Fibroblast of the conjunctiva (primary cell): Measurements from ENCODE around the gene GFM1.
"Not testable (repeated sequence)": the region's sequence is repeated elsewhere in the genome, so short reads cannot be mapped to it uniquely, and the experiment has no call there.

Experiments
- DNase-seq: peaks from one replicate; pipeline ENCODE4 v3.0.0-alpha.2; 2010; ENCODE audit warnings: low read depth

GFM1 gene

DNA sequence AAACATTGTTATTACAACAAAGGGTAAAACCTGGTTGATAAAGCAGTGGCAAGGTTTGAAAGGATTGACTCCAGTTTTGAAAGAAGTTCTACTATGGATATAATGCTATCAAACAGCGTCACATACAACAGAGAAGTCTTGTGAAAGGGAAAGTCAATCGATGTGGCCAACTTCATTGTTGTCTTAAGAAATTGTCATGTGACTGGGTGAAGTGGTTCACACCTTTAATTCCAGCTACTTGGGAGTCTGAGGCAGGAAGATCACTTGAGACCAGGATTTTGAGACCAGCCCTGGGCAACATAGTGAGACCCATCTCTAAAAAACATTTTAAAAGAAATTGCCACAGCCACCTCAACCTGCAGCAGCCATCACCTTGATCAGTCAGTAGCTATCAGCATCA lies 34.4 kb downstream of the GFM1 start:
- DNase-seq: no peak

DNA sequence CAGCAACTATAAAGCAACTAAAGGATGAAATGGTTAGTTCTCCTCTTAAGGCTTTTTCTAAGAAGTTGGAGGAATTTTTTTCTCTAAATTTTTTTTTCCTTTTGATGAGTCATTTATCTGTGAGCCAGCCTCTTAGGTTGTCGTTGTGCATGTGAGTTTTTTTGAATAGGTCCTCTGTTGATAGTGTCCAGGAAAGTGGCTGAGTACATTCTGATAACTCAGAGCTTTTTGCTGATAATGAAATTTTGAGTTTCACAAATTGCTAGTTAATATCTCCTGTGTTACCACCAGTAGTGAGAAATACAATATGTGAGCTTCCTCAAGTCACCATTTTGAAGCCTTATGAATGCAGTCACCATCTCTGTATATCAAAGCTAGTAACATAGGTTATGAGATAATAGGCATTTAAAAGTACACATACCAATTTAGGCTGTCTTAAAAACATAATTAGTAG lies 35.2 kb downstream of the GFM1 start:
- DNase-seq: no peak

DNA sequence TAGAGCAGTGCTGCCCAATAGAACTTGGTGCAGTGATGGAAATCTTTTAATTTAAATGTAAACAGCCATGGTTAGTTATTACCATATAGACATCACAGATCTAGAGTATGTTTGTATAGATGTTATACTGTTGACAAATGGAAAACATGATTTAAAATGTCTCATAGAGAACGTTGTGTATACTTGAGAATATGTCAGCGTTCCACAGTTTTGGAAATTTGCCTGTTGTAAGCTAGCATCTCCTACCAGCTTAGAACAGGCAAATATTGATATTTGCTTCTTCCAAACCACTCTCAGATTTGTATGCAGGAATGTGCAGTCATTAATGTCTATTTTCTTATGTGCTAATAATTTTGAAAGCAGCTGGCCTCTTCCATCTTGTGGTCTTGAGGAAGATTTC lies 36.5 kb downstream of the GFM1 start:
- DNase-seq: no peak

GRCh38 chr3:158683230-158683962 lies 39.1 kb downstream of the GFM1 start:
- peak; percentile 21 for DNase-seq

- no peak for DNase-seq
Observed at GRCh38 chr3:158685159-158685558, 40.8 kb downstream of the GFM1 start.

GRCh38 chr3:158693866-158694456 lies 49.6 kb downstream of the GFM1 start:
- DNase-seq: not testable (repeated sequence)

- no peak for DNase-seq
Observed at GRCh38 chr3:158696618-158697017, 52.3 kb downstream of the GFM1 start.

DNA sequence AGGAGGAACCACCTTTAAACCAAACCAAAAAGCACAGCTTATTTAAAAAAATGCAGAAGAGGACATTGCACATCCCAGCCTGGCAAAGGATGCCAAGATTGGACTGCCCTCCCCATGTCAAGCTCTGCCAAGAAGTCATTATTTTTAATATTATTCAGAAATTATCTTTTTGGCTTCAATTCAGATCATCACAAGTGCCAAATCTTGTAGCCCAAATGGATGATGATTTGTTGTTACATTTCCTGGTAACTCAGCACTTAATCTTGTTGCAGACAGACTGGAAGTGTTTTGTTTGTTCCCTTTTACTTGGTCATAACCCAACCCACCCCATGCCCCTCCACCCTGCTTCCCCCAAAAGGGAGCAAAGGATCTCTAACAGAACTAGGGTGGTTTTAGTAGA lies 56.2 kb downstream of the GFM1 start:
- DNase-seq: no peak

- DNase-seq: no peak
Observed at GRCh38 chr3:158701420-158702065, 57.2 kb downstream of the GFM1 start.

DNA sequence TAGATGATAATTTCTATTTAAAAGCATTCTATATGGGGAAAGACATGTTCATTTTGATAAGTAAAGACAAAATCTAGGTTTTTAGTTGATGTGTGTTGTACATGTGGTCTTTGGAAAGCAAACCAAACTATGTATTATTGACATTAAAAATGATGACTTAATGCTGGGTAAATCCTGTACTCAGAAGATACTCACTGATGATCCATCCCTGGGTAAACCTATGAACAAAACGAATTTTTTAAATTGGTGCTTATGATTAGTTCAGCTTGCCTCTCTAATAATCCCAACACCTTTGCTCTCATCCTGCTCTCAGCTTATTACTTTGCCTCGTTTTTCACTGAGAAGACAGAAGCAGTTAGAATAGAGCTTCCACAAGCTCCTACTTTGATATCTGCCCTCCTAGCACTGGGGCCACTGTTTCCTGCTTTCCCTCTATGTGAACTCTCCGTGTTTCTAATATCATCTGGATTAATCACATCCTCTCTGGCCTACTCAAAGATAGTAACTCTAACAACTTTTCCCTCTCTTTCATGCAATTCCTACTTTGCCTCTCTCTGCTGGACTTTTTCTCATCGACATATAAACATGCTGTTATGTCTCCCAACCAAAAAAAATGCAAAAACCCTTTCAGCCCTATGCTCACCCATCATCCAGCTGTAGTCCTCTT lies 58.6 kb downstream of the GFM1 start:
- DNase-seq: no peak

GRCh38 chr3:158703566-158703965 lies 59.2 kb downstream of the GFM1 start:
- DNase-seq: no peak

GRCh38 chr3:158709666-158710083 lies 65.3 kb downstream of the GFM1 start:
- DNase-seq: peak; percentile 82

DNA sequence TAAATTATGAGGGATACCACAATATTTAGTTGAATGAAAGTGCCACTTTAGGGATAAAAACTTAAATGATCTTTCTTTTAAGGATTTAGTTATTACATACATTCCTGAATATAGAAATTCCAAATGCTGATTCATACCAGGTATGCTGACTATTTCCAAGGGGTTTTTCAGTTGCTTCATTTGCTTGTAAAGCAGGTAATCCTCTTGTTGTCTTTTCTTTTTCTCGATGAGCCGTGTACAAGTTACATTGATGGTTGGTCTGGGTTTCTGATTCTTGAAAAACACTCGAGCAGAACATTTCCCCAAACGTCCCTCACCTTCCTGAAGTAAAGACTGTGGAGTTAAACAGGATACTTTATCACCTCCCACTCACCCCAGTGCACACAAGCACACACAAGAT lies 66.3 kb downstream of the GFM1 start:
- no peak for DNase-seq

DNA sequence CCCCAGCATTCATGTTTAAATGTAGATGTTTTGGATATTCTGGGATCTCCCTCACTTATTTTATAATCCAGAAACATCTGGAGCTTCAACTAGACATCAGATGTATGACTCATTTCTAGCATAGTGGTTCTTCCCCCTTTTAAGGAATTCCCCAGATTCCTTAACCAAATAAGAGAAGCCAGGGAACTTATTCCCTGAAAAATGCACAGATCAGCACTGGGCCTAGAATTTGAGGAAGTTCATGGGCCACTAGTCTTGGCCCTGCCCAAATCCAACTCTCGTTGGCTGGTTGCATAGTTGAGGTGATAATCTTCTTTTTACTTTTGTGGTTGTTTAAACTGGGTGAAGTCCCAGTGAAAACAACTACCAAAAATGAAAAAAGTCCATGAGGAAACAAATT lies 67.6 kb downstream of the GFM1 start:
- peak; percentile 38 for DNase-seq

- no peak for DNase-seq
Observed at GRCh38 chr3:158712443-158712842, 68.1 kb downstream of the GFM1 start.

- no peak for DNase-seq
Observed at GRCh38 chr3:158713094-158713499, 68.8 kb downstream of the GFM1 start.

- DNase-seq: no peak
Observed at GRCh38 chr3:158717576-158717975, 73.2 kb downstream of the GFM1 start.

- peak; percentile 92 for DNase-seq
Observed at GRCh38 chr3:158718490-158719170, 74.3 kb downstream of the GFM1 start.

DNA sequence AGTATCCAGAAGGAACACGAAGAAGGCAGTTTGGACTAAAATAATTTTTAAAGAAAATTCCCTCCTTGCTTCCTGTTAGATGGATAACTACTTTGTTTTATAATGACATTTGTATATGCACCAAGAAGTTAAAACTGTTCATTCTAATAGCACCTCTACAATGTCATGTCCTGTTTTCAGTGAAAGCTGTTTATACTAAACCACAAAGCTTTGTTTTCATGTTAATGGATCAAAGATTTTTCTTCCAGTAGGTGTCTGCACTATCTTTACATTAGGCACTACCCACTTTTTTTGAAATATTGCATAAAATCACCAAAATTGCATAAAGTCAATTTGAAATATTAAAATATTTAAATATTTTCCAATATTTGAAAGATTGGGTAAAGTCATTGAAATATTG lies 77.8 kb downstream of the GFM1 start:
- DNase-seq: no peak

DNA sequence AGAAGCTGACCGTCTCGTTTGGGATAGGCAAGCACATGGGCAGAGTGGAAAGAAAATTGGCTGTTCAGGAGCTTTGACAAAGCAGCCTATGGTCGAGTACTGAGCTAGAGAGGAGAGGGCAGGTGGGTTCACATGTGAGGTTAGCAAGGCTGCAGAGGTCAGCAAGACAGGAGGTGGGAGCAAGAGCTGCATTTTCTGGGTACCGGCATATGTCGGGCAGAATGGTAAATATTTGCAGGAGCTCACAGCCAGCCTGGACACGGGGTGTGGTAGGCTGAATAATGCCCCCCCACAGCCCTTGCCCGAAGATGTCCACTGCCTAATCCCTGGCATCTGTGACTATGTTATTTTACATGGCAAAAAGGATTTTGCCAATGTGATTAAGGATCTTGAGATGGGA lies 79.7 kb downstream of the GFM1 start:
- no peak for DNase-seq

- peak; percentile 91 for DNase-seq
Observed at GRCh38 chr3:158725348-158726011, 81.2 kb downstream of the GFM1 start.
